CD14-positive monocyte (primary cell): ENCODE results near the gene BANP. TPM values are rescaled to one million over a fixed set of nuclear protein-coding genes. Genes with fewer than 3 reads are reported as not detected.

ENCODE experiments used
- DNase-seq, 3 donors: peaks; one replicate each; pipeline ENCODE4 v3.0.0-alpha.2; 2011 to 2022
- H2AFZ ChIP-seq: 2 replicates; pipeline ENCODE4 v1.6.0; 2012; ENCODE audit warnings: mild to moderate bottlenecking, low read depth, low read length, inconsistent platforms; ENCODE audit not compliant: insufficient read depth, poor library complexity, severe bottlenecking
- H3K27ac ChIP-seq, 2 donors: 1 replicate in 1 of 2; 2 replicates in 1 of 2; pipeline ENCODE4 v1.5.1; 2012 to 2013; ENCODE audit warnings: low read length in 2 of 2, control low read depth in 1 of 2, inconsistent platforms in 1 of 2, low read depth in 1 of 2, mild to moderate bottlenecking in 1 of 2
- H3K27me3 ChIP-seq, 2 donors: one replicate each; pipeline versions ENCODE4 v1.6.0 to v1.6.1; 2011 to 2013; ENCODE audit warnings: low read length in 2 of 2; ENCODE audit not compliant: control insufficient read depth in 2 of 2, insufficient read depth in 2 of 2
- H3K36me3 ChIP-seq, 2 donors: replicated peaks in 1 of 2; 1 replicate in 1 of 2; 2 replicates in 1 of 2; pipeline versions ENCODE4 v1.5.1 to v1.6.1; 2012 to 2013; ENCODE audit warnings: low read length in 2 of 2, control low read depth in 1 of 2, inconsistent platforms in 1 of 2, mild to moderate bottlenecking in 1 of 2; ENCODE audit not compliant: insufficient read depth in 2 of 2, control insufficient read depth in 1 of 2
- H3K4me1 ChIP-seq, 2 donors: 1 replicate in 1 of 2; 2 replicates in 1 of 2; pipeline versions ENCODE4 v1.5.1 to v1.6.1; 2012 to 2013; ENCODE audit warnings: low read length in 2 of 2, control low read depth in 1 of 2, inconsistent platforms in 1 of 2, mild to moderate bottlenecking in 1 of 2, moderate library complexity in 1 of 2; ENCODE audit not compliant: insufficient read depth in 2 of 2, control insufficient read depth in 1 of 2
- H3K4me2 ChIP-seq: replicated peaks from 2 replicates; pipeline ENCODE3; 2012; ENCODE audit warnings: low read length, moderate library complexity, mild to moderate bottlenecking; ENCODE audit not compliant: poor library complexity, severe bottlenecking; ENCODE audit errors: extremely low read depth
- H3K4me3 ChIP-seq, 3 experiments: fragments of 200-600 bp in 1 of 3; sonication (generic) in 1 of 3; replicated peaks in 1 of 3; 1 replicate in 2 of 3; 2 replicates in 1 of 3; pipeline ENCODE4 v1.5.1; 2011 to 2013; ENCODE audit warnings: low read length in 3 of 3, mild to moderate bottlenecking in 3 of 3, control low read depth in 2 of 3, low read depth in 2 of 3, inconsistent platforms in 1 of 3, moderate library complexity in 1 of 3
- H3K79me2 ChIP-seq: 2 replicates; pipeline ENCODE4 v1.6.0; 2012; ENCODE audit warnings: mild to moderate bottlenecking, control low read depth, inconsistent platforms, low read length, moderate library complexity; ENCODE audit not compliant: insufficient read depth
- H3K9ac ChIP-seq: 2 replicates; pipeline ENCODE4 v1.6.0; 2017; ENCODE audit warnings: low read length, mild to moderate bottlenecking; ENCODE audit not compliant: insufficient read depth, poor library complexity, severe bottlenecking
- H3K9me3 ChIP-seq, 2 donors: replicated peaks in 1 of 2; 1 replicate in 1 of 2; 2 replicates in 1 of 2; pipeline versions ENCODE4 v1.5.1 to v1.6.1; 2012 to 2013; ENCODE audit warnings: low read length in 2 of 2, control low read depth in 1 of 2; ENCODE audit not compliant: control insufficient read depth in 1 of 2, insufficient read depth in 1 of 2
- H4K20me1 ChIP-seq: 2 replicates; pipeline ENCODE4 v1.6.0; 2012; ENCODE audit warnings: mild to moderate bottlenecking, low read length, control low read depth, moderate library complexity; ENCODE audit not compliant: insufficient read depth
- H3K27ac Mint-ChIP-seq, 7 donors: one replicate each; pipeline ENCODE4 v1.8.0; 2020; ENCODE audit warnings: mild to moderate bottlenecking in 7 of 7, mixed read lengths in 7 of 7, moderate library complexity in 6 of 7, inconsistent platforms in 2 of 7
- H3K27me3 Mint-ChIP-seq, 3 donors: one replicate each; pipeline ENCODE4 v1.8.0; 2021 to 2022; ENCODE audit warnings: low read depth in 3 of 3, mild to moderate bottlenecking in 3 of 3, mixed read lengths in 3 of 3, moderate library complexity in 3 of 3, inconsistent platforms in 1 of 3
- H3K36me3 Mint-ChIP-seq, 2 donors: one replicate each; pipeline ENCODE4 v1.8.0; 2020; ENCODE audit warnings: mixed read lengths in 2 of 2, inconsistent platforms in 1 of 2, mild to moderate bottlenecking in 1 of 2
- H3K4me1 Mint-ChIP-seq: one replicate; pipeline ENCODE4 v1.8.0; 2020; ENCODE audit warnings: mild to moderate bottlenecking, mixed read lengths
- H3K4me3 Mint-ChIP-seq, 2 donors: one replicate each; pipeline ENCODE4 v1.8.0; 2020; ENCODE audit warnings: mild to moderate bottlenecking in 2 of 2, mixed read lengths in 2 of 2, moderate library complexity in 1 of 2
- H3K9me3 Mint-ChIP-seq, 7 donors: one replicate each; pipeline ENCODE4 v1.8.0; 2020 to 2022; ENCODE audit warnings: mixed read lengths in 7 of 7, mild to moderate bottlenecking in 6 of 7, moderate library complexity in 6 of 7, inconsistent platforms in 2 of 7
- CTCF ChIP-seq: fragments of 200-600 bp; IDR thresholded peaks from one replicate; pipeline ENCODE4 v1.8.0; 2022; ENCODE audit warnings: antibody characterized with exemption, mild to moderate bottlenecking
- WGBS: methylation state at CpG from one replicate; pipeline ENCODE4 v1.1.5; 2013; ENCODE audit warnings: missing lambda C conversion rate; ENCODE audit not compliant: insufficient coverage; 5-methylcytosine and 5-hydroxymethylcytosine counted together
- intact Hi-C, 2 donors: fragments of 100-400 bp; cut with micrococcal nuclease; formaldehyde crosslinking; loops; one replicate each; pipeline versions ENCODE4 v1.15.0 to v1.15.1; 2023
- polyA plus RNA-seq, 3 donors: library from polyadenylated mRNA; depleted of rRNA in 1 of 3; unstranded in 2 of 3; stranded (reverse) in 1 of 3; fragments of 300-500 nt in 2 of 3; fragments of >200 nt in 1 of 3; fragmentation: Illumina TruSeq in 2 of 3; gene quantifications; 1 replicate in 2 of 3; 2 replicates in 1 of 3; pipeline ENCODE4 v1.2.3, GENCODE V29; 2012 to 2021

The BANP gene
- polyA plus RNA-seq, 3 donors, result 10.1 to 40.9 (median 11.7) TPM

- H3K36me3 Mint-ChIP-seq, result peaks cover 48 to 59% of the 10 kb centered on the region in 2 donors
- H3K9me3 Mint-ChIP-seq, result no peaks in the 10 kb centered on the region
- no peak for TF ChIP-seq CTCF
- Histone ChIP-seq H4K20me1 (peaks cover 22% of the 10 kb centered on the region), H3K27ac (no peak overlapping the region), H2AFZ (no peak overlapping the region), H3K27me3 (no peaks in the 10 kb centered on the region), H3K4me3 (no peak overlapping the region), H3K36me3 (peaks cover 32 to 70% of the 10 kb centered on the region in 2 donors), H3K9ac (no peak overlapping the region), H3K9me3 (no peaks in the 10 kb centered on the region), H3K79me2 (no peaks in the 10 kb centered on the region), H3K4me2 (no peak overlapping the region), H3K4me1 (no peaks in the 10 kb centered on the region)
- intact Hi-C loops, result no loop called here
- no peaks in the 10 kb centered on the region for H3K27me3 Mint-ChIP-seq
- no peaks in the 10 kb centered on the region for H3K4me1 Mint-ChIP-seq
- no peak for DNase-seq
- 98% methylated on average over 19 of the region's 26 CpGs for WGBS
- H3K4me3 Mint-ChIP-seq, result no peak overlapping the region
- H3K27ac Mint-ChIP-seq, result peak overlapping the region in 4 of 7 donors; percentile 9 to 50 (median 27)
These were observed 106.4 kb downstream of the BANP start for GRCh38 chr16:88057656-88058055.

GRCh38 chr16:88058136-88058535 is 106.9 kb downstream of the BANP start:
- TF ChIP-seq CTCF, result no peak
- Mint-ChIP-seq H3K36me3 (peaks cover 52 to 64% of the 10 kb centered on the region in 2 donors), H3K9me3 (no peaks in the 10 kb centered on the region)

More at GRCh38 chr16:88058136-88058535, 106.9 kb downstream of the BANP start:
- no peaks in the 10 kb centered on the region for H3K27me3 Mint-ChIP-seq
- WGBS, result 93% methylated on average over 5 of the region's 14 CpGs
- Histone ChIP-seq H2AFZ (no peak overlapping the region), H3K9ac (no peak overlapping the region), H3K27me3 (no peaks in the 10 kb centered on the region), H3K36me3 (peaks cover 36 to 70% of the 10 kb centered on the region in 2 donors), H3K4me3 (no peak overlapping the region), H3K79me2 (no peaks in the 10 kb centered on the region), H4K20me1 (peaks cover 23% of the 10 kb centered on the region), H3K9me3 (no peaks in the 10 kb centered on the region), H3K27ac (no peak overlapping the region), H3K4me1 (no peaks in the 10 kb centered on the region), H3K4me2 (no peak overlapping the region)
- intact Hi-C loops, result no loop called here
- no peaks in the 10 kb centered on the region for H3K4me1 Mint-ChIP-seq
- no peak overlapping the region for H3K4me3 Mint-ChIP-seq
- H3K27ac Mint-ChIP-seq, result peak overlapping the region in 3 of 7 donors; percentile 14 to 70 (median 59)
- no peak for DNase-seq
